Dermis blood vessel endothelial cell (primary cell): Measurements from ENCODE around the gene NFIL3. TPM values are rescaled to one million over a fixed set of nuclear protein-coding genes. Genes with fewer than 3 reads are reported as not detected.

ENCODE experiments used
- DNase-seq: peaks from one replicate; pipeline ENCODE4 v3.0.0; 2010
- total RNA-seq: library from RNA; depleted of rRNA; stranded (reverse); fragments of >200 nt; gene quantifications from 2 replicates; pipeline ENCODE4 v1.2.3, GENCODE V29; 2014

Gene NFIL3
- total RNA-seq, 1 donor from 2014 or later, result 6.3 TPM

DNA sequence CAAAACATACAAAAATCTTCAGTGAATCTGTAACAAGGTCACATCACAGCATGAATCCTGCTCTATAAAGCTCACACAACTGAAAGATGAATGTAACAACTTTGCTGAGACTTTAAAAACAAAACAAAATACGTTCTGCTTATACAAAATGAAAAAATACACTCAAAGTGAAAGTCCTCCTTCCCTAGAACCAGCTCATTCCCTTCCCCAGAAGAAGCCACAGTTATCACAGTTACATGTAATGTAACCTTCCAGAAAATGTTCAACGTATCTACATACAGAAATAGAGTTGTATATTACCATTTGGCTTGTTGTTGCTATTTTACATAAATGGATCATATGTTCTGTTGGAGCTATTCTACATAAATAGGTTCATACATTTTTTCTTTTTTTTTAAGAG is 64.5 kb downstream of the NFIL3 start:
- no peak for DNase-seq

Other genes with a start within 250 kb of the NFIL3 start
- gene AUH, start 61.9 kb downstream of the NFIL3 start, total RNA-seq, result 13.3 and 20.4 TPM in 2 replicates